MM.1S (cell line): ENCODE measurements around the gene OS9.

Experiments used
- EZH2phosphoT487 ChIP-seq: fragments of 300-600 bp; sonication (generic); IDR thresholded peaks from 2 replicates; pipeline ENCODE4 v1.6.1; 2018; ENCODE audit warnings: antibody characterized with exemption, low read length
- TF ChIP-seq, protein P1 (sequence below): fragments of 300-600 bp; sonication (generic); IDR thresholded peaks from 2 replicates; pipeline ENCODE4 v1.5.1; 2016; ENCODE audit warnings: antibody characterized with exemption, low read length, mixed read lengths

DNA sequence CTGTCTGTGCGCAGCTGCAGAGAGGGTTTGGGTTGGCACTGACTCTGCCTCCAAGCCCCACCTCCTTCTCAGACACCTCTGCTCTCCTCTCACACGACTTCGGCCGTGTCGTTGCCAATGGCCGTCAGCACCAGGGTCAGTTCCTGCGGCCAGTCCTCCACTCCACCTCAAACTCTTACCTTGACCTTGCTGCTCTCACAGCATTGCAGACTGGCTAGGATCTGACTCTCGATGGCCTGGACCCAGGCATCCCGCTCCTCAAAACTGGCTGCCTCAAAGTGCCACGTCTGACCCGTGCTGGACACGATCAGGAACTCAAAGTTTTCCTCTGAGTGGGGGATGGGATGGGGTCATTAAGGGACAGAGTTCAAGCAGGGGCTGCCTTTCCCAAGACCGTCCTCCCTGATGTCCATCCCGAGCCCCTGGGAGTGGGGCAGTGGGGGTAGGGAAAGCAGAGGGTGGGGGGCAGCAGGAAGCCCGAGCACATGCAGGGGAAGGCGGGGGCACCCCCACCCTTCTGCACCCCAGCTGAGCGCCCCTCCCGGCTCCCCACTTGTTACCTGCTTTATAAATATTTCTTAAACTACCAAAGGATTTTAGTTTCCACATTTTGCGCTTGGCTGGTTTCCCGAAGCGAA is 33.9 kb downstream of the OS9 start:
- TF ChIP-seq, protein P1, sequence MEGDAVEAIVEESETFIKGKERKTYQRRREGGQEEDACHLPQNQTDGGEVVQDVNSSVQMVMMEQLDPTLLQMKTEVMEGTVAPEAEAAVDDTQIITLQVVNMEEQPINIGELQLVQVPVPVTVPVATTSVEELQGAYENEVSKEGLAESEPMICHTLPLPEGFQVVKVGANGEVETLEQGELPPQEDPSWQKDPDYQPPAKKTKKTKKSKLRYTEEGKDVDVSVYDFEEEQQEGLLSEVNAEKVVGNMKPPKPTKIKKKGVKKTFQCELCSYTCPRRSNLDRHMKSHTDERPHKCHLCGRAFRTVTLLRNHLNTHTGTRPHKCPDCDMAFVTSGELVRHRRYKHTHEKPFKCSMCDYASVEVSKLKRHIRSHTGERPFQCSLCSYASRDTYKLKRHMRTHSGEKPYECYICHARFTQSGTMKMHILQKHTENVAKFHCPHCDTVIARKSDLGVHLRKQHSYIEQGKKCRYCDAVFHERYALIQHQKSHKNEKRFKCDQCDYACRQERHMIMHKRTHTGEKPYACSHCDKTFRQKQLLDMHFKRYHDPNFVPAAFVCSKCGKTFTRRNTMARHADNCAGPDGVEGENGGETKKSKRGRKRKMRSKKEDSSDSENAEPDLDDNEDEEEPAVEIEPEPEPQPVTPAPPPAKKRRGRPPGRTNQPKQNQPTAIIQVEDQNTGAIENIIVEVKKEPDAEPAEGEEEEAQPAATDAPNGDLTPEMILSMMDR = no peak
- TF ChIP-seq EZH2phosphoT487 = no peak
